Type B pancreatic cell (in vitro differentiated cells): Measurements from ENCODE around the gene CNTN6. TPM values are rescaled to one million over a fixed set of nuclear protein-coding genes. Genes with fewer than 3 reads are reported as not detected.
"Not testable (repeated sequence)": the region's sequence is repeated elsewhere in the genome, so short reads cannot be mapped to it uniquely, and the experiment has no call there.

Experiments used
- DNase-seq: peaks from one replicate; pipeline ENCODE4 v3.0.0; 2021; ENCODE audit warnings: mixed read lengths; ENCODE audit not compliant: unreplicated experiment; ENCODE audit errors: extremely low spot score
- H3K27ac Mint-ChIP-seq: 2 replicates; pipeline ENCODE4 v1.8.0; 2021; ENCODE audit warnings: mild to moderate bottlenecking, mixed read lengths
- H3K27me3 Mint-ChIP-seq: 2 replicates; pipeline ENCODE4 v1.8.0; 2021; ENCODE audit warnings: mixed read lengths
- H3K36me3 Mint-ChIP-seq: 2 replicates; pipeline ENCODE4 v1.8.0; 2021; ENCODE audit warnings: mixed read lengths
- H3K4me1 Mint-ChIP-seq: one replicate; pipeline ENCODE4 v1.8.0; 2021; ENCODE audit warnings: mixed read lengths; ENCODE audit not compliant: unreplicated experiment
- H3K4me3 Mint-ChIP-seq: 2 replicates; pipeline ENCODE4 v1.8.0; 2021; ENCODE audit warnings: mild to moderate bottlenecking, mixed read lengths
- H3K9me3 Mint-ChIP-seq: 2 replicates; pipeline ENCODE4 v1.8.0; 2021; ENCODE audit warnings: mixed read lengths
- CTCF ChIP-seq: fragments of 200-600 bp; sonication (generic); conservative IDR thresholded peaks from 2 replicates; pipeline ENCODE4 v1.5.0; 2021; ENCODE audit warnings: antibody characterized with exemption, mild to moderate bottlenecking
- total RNA-seq: library from RNA; stranded (reverse); gene quantifications from 2 replicates; pipeline ENCODE4 v1.2.1, GENCODE V29; 2021; ENCODE audit warnings: low replicate concordance

The CNTN6 gene
- total RNA-seq, 1 donor from 2014 or later = 3.3 TPM

- H3K4me1 Mint-ChIP-seq = no peaks in the 10 kb centered on the region
- no peaks in the 10 kb centered on the region for H3K27me3 Mint-ChIP-seq
- TF ChIP-seq CTCF = no peak
- peaks cover 4% of the 10 kb centered on the region for H3K9me3 Mint-ChIP-seq
- no peak for DNase-seq
- H3K4me3 Mint-ChIP-seq = no peak overlapping the region
- peaks cover 3% of the 10 kb centered on the region for H3K36me3 Mint-ChIP-seq
- no peak overlapping the region for H3K27ac Mint-ChIP-seq
Measured at GRCh38 chr3:1374471-1374870, 281.6 kb downstream of the CNTN6 start.

DNA sequence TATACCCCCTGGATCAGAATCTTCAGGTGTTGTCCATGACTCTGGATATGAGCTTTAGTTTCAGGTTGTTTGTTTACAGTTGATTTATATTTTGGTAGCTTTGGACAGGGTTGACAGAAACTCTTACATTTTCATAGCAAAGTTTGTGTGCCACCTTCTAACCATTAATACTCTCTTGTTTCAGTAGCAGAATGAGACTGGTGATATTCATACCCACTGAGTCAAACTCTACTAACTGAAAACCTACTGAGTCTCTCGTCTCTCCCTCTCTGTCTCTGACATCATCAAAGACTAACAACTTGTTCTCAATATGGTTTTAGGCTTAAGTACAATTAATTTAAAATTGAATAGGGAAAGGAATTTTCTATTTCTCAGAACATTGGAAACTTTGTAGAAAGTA, 282.3 kb downstream of the CNTN6 start:
- H3K36me3 Mint-ChIP-seq = peaks cover 3% of the 10 kb centered on the region
- H3K9me3 Mint-ChIP-seq = peaks cover 4% of the 10 kb centered on the region
- no peak for TF ChIP-seq CTCF
- H3K27ac Mint-ChIP-seq = no peak overlapping the region
- DNase-seq = no peak
- H3K27me3 Mint-ChIP-seq = no peaks in the 10 kb centered on the region
- H3K4me3 Mint-ChIP-seq = no peak overlapping the region
- H3K4me1 Mint-ChIP-seq = no peaks in the 10 kb centered on the region

- peaks cover 4% of the 10 kb centered on the region for H3K9me3 Mint-ChIP-seq
- no peak overlapping the region for H3K4me3 Mint-ChIP-seq
- peaks cover 3% of the 10 kb centered on the region for H3K36me3 Mint-ChIP-seq
- no peaks in the 10 kb centered on the region for H3K4me1 Mint-ChIP-seq
- no peak for TF ChIP-seq CTCF
- no peak for DNase-seq
- H3K27ac Mint-ChIP-seq = no peak overlapping the region
- H3K27me3 Mint-ChIP-seq = no peaks in the 10 kb centered on the region
Measured at GRCh38 chr3:1380926-1381646, 288.3 kb downstream of the CNTN6 start.

DNA sequence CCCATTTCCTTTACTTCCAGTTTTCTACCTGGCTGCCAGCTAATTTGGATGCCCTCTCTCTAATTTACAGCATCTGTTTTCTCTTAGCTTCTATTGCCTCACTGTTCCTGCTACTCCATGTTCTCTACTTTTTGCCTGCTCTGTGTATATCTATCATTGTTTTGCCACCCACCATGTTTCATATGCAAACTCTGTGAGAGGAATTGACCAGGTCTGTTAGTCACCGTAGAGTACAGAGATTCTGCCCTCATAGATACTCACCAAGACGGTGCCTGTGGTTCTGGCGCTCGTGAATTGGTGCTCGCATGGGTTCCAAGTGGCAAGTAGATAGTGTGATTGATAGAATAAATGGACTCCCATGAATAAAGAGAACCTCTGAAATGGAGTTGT, 288.8 kb downstream of the CNTN6 start:
- H3K4me3 Mint-ChIP-seq = no peak overlapping the region
- H3K9me3 Mint-ChIP-seq = peaks cover 4% of the 10 kb centered on the region
- H3K27me3 Mint-ChIP-seq = no peaks in the 10 kb centered on the region
- H3K4me1 Mint-ChIP-seq = no peaks in the 10 kb centered on the region
- DNase-seq = no peak
- no peak for TF ChIP-seq CTCF
- H3K36me3 Mint-ChIP-seq = peaks cover 3% of the 10 kb centered on the region
- H3K27ac Mint-ChIP-seq = no peak overlapping the region

GRCh38 chr3:1387396-1387905, 294.6 kb downstream of the CNTN6 start:
- H3K4me3 Mint-ChIP-seq, H3K4me1 Mint-ChIP-seq, H3K36me3 Mint-ChIP-seq, DNase-seq, H3K9me3 Mint-ChIP-seq, H3K27me3 Mint-ChIP-seq, H3K27ac Mint-ChIP-seq: not testable (repeated sequence)

- TF ChIP-seq CTCF = no peak
- Mint-ChIP-seq H3K9me3 (peaks cover 6% of the 10 kb centered on the region), H3K4me3 (no peak overlapping the region)
Measured at GRCh38 chr3:1394188-1394587, 301.4 kb downstream of the CNTN6 start.

More at GRCh38 chr3:1394188-1394587, 301.4 kb downstream of the CNTN6 start:
- Mint-ChIP-seq H3K27ac (no peak overlapping the region), H3K27me3 (peaks cover 3% of the 10 kb centered on the region), H3K36me3 (no peaks in the 10 kb centered on the region), H3K4me1 (peaks cover 5% of the 10 kb centered on the region)
- DNase-seq = no peak
